Measurements from ENCODE around the gene MAP4K2. TPM values are rescaled to one million over a fixed set of nuclear protein-coding genes. Genes with fewer than 3 reads are reported as not detected.

Gene MAP4K2
- total RNA-seq, 2 experiments from 2014 or later: 52.3 to 53.6 TPM

DNA sequence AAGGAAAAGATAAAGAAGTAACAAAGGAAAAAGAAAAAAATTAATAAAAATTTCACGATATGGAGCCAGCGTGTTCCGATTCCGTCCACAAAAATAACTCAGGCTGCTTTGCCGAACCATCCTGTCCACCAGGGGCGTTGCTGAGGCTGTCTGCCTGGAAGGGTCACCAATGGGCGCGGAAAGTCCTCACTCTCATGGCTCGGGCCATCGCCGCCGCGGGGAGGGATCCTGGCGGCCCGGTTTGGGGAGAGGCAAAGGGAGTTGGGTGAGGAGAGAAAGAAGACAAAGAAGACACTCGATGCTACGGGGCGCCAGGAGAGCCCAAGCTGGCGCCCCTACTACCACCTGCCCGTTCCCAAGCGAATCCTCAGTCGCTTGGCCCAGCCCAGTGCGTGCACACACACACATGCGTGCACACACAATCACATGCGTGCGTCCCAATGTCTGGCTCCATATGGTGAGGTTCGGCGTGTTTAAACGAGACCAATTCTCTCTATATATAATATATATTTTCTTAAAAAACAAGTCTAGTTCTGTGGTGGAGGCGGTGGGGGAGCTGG, 37.6 kb downstream of the MAP4K2 start:
- CTCF ChIA-PET: interaction anchor here (1.1 to 2.5 kb wide), 2 partner anchors 10 to 21 kb away, joined by 6 to 9 read pairs; partner anchors contain the start of gene RASGRP2
- POLR2A ChIA-PET: no interaction called here

DNA sequence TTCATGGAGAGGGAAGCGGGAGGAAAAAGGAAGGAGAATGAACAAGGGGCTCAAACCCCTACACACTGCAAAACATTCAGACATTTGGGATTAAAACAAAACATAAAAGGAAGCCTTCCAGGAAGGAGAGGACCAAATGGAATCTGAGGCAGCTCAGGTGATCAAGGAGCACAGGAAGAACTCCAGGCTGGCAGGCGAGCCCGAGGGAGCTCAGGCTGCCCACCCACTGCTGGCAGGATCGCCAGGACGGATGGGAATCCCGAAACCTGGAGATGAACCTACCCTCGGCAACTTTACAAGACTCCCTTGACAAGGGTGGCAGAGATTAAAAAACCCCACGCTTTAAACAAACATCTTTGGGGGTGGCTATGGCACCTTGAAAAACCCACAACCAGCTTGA, 38.3 kb downstream of the MAP4K2 start:
- POLR2A ChIA-PET: interaction anchor here (0.6 to 1.4 kb wide), 3 partner anchors 8 to 14 kb away, joined by 3 to 8 read pairs (median 3); partner anchors contain the start of gene SF1
- CTCF ChIA-PET: interaction anchor here (1.1 to 2.5 kb wide), 3 partner anchors 11 to 20 kb away, joined by 3 to 9 read pairs (median 6); partner anchors contain the start of gene RASGRP2

DNA sequence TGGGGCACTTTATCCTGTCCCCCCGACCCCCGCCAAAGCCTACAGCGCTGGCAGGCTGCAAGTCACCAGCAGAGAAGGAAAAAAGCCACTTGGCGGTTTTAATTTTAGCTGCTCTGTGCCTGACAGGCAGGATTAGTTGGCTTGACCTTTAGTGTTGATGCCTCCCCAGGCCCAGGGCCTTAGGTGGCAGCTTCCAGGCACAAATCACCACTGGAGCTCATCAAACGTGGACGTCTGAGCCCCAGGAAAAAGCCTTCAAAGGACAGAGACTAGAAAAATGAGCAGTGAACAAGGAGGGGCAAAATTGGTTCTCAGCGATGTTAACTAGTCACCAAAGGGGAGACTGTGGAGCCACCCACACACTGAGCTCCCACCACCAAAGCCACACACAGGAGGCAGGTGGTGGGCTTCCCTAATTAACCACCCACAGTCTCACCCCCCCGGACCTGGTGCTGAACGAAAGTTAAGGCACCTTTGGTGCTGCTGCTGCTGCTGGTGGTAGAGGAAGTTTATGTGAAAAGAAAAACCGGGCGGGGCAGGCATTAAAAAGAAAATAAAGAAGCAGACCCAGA, 38.9 kb downstream of the MAP4K2 start:
- ChIA-PET POLR2A (interaction anchor here (0.6 to 1.4 kb wide), 4 partner anchors 8 to 20 kb away, joined by 3 to 8 read pairs (median 4); partner anchors contain the start of genes RASGRP2 and SF1), CTCF (interaction anchor here (0.7 to 1.9 kb wide), 4 partner anchors 11 to 20 kb away, joined by 3 to 8 read pairs (median 6); partner anchors contain the start of gene RASGRP2)

DNA sequence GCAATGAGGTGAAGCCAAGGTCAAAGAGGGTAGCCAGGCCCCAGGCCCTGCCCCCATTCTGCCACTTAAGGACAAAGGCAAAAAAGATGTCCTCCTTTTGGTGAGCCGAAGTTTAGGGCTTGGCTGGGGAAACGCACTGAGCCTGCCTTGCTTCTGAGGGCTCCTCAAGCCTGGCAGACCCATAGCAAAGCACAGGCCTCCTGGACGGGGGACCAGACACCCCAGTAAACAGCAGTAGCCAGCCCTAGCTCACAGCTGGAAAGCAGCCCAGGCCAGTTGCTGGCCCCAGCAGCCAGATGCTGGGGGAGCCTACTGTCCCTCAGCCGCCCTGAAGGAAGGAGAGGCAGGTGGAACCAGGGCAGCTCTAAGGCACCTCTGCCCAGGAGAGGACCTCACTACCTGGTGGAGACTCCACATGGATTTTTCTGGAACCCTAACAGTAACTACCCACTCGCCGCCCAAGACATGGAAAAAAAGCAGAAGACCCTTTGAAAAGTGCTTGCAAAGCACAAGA, 39.4 kb downstream of the MAP4K2 start:
- ChIA-PET POLR2A (interaction anchor here (1.0 to 1.4 kb wide), 3 partner anchors 8 to 19 kb away, joined by 3 to 8 read pairs (median 4); partner anchors contain the start of gene RASGRP2), CTCF (interaction anchor here (0.7 to 1.9 kb wide), 5 partner anchors 11 to 21 kb away, joined by 3 to 8 read pairs (median 4); partner anchors contain the start of gene RASGRP2)

DNA sequence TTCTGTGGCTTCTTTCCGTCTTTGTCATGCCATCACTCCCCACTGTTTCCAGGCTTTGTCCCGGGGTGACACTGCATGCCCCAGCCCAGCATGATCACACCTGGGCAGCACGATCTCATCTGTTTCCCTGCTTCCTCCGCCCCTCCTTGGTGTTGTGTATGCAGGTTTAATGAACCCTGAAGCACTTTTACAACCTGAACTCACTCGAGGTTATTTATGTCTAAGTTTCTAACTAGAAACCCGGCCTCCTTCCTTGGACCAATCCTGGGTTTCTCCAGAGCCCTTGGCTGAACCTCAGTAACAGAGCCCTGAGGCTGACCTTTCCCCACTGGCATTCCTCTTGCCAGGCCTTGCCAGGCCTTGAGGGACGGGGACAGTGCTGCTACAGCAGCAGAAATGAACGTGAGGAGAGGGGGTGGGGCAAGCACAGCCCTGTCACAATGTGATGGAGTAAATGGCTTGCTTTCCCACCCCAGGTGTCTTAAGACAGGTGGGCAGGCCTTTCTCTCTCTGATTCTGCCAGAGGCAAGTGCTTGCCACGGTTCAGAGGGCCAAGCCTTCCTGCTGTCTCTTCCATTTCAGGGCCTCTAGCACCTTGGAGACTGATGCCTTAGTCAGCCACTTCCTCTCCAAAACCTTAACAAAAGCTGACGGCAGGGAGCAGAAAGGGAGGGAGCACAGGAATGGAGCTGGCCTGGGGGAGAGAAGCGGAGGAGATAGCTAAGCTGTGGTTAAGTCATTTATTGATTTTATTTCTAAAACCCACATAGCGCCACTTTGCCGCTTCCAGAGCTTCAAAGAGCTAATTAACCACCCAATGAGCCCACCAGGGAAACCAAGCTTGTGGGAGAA, 40.1 kb downstream of the MAP4K2 start:
- ChIA-PET CTCF (interaction anchor here (0.8 to 1.9 kb wide), 3 partner anchors 12 to 21 kb away, joined by 3 to 8 read pairs (median 8); partner anchors contain the start of gene RASGRP2), POLR2A (interaction anchor here (0.7 to 1.2 kb wide), 4 partner anchors 10 to 445 kb away, joined by 3 to 5 read pairs (median 4); partner anchors contain the start of genes PRDX5, RASGRP2, SF1 and TRMT112)

DNA sequence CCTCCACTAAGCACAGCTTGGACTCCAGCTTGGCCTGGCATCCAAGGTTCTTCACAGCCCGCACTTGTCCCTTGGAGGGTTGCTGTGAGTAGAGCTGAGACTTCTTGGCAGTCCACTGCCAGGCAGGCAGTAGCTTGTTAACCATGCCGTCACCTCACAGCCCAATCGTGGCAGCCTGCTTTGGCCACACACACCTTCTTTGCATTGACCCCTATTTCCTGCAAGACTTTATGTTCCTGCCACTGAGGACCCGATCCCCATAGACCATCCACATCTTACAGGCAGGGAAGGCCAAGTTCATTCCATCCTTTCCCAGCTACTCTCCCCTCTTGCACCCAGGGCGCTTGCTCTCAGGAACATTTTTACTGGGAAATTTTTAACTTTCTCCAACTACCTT, 40.7 kb downstream of the MAP4K2 start:
- ChIA-PET CTCF (interaction anchor here (1.9 kb wide), 1 partner anchor 18 kb away, joined by 8 read pairs; the partner anchor contains the start of gene RASGRP2), POLR2A (interaction anchor here (0.7 to 1.2 kb wide), 3 partner anchors 10 to 445 kb away, joined by 3 to 5 read pairs (median 4); partner anchors contain the start of genes PRDX5, SF1 and TRMT112)

DNA sequence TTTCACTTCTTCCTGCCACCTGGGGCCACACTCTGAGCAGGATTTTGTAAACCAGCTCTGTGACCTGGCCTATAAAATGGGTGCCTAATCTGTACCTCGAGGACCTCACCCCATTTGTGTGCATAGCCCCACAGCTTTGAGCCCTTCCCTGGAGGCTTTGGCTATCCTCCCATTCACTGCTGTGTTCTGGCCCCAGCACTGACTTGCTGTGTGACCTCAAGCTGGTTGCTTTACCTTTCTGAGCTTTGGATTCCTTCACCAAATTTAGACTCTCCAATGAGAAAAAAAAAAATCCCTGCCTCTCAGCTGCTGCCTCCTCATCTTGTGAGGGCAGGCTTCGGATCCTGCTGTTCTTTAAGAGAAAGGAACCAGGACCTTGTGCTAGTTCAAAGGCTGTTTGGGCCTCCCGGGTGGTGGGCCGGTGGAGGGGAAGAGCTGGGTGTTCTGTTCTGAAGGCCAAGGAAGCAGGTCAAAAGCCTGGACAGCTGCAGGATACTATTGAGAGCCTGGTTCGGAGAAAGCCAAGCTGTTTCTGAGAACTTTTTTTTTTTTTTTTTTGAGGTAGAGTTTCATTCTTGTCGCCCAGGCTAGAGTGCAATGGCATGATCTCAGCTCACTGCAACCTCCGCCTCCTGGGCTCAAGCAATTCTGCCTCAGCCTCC, 42.1 kb downstream of the MAP4K2 start:
- POLR2A ChIA-PET: interaction anchor here (0.6 to 2.2 kb wide), 6 partner anchors 15 to 339 kb away, joined by 3 to 8 read pairs (median 4); partner anchors contain the start of gene RASGRP2

DNA sequence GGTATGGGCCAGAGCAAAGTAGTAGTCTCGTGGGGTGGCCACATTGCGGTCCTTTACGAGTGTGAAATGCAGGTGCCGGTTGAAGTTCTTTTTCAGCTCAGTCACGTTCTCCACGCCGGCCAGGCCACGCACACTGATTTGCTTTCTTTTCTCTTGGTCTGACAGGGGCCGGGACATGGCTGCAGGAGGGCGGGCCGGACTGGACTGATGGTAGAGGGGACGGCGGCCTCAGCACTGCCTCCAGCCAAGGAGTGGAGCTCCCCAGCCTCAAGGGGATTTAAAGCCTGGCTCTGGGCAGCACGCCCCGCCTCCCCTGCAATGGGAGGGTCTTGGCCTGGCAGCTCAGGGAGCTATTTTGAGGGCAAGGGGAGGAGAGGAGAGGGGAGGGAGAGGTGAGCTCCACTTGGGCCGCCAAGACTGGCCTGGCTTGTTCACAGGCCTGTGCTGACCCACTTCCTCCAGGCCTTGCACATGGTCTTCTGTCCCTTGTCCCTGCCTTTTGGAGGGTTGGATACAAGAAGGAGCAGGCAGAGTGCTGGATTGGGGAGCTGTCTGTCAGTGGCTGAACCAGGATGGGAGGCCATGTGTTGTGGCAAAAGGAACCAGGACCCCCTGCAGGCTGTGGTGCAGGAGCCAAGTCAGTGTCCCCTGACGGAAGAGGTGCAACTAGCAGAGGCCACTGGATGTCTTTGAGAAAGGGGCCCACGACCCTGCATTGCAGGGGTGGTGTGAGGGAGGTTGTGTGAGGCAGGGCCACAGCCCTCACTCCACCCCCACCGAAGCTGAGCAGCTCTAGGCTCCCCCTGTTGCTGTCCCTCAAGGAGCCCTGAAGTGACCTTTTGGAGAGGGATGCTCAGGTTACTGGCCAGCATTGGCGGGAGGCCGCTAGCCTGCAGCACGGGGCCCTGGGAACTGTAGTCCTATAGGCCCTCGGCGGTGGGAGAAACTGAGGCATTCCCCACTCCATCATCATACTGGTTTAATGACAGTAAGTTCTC, 43.0 kb downstream of the MAP4K2 start, which contains the start of gene PYGM:
Gene PYGM, minus strand, starts transcription at position 253 of the 998 bp plus-strand sequence. Its CDS starts 76 bp downstream, at position 177.
- ChIA-PET CTCF (interaction anchor here (1.1 to 1.8 kb wide), 2 partner anchors 12 to 16 kb away, joined by 4 to 7 read pairs; partner anchors contain the start of gene RASGRP2), POLR2A (interaction anchor here (0.6 to 2.2 kb wide), 4 partner anchors 16 to 19 kb away, joined by 3 to 8 read pairs (median 4); partner anchors contain the start of gene RASGRP2)

More for the DNA sequence above, 42.1 kb downstream of the MAP4K2 start:
- CTCF ChIA-PET: interaction anchor here (1.1 to 1.8 kb wide), 2 partner anchors 11 to 17 kb away, joined by 4 to 7 read pairs; partner anchors contain the start of gene RASGRP2

DNA sequence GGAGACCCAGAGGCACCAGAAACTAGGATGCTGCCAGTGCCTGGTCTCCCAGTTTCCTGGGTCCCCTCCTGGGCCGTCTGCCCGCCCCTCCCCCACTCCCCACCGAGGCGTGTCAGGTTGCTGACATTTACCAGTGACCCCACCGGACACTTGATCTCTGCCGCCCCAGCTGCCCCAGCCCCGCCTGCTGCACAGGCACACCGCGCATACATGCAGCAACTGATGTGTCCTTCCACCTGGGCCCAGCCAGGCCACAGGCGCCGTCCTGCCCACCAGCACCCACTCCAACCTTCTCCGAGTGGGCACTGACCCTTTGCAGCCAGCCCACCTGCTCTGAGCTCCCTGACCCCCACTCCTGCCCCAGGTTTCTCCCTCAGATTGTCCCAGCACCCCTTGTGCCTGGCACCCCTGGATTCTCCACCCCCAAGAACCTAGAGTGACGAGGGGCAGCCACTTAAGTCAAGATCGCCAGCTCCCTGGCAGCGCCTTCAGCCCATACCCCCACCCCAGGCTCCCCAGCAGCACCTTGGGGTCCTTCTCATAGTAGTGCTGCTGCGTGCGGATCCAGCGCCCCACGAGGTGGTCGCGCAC, 43.8 kb downstream of the MAP4K2 start:
- CTCF ChIA-PET: no interaction called here

DNA sequence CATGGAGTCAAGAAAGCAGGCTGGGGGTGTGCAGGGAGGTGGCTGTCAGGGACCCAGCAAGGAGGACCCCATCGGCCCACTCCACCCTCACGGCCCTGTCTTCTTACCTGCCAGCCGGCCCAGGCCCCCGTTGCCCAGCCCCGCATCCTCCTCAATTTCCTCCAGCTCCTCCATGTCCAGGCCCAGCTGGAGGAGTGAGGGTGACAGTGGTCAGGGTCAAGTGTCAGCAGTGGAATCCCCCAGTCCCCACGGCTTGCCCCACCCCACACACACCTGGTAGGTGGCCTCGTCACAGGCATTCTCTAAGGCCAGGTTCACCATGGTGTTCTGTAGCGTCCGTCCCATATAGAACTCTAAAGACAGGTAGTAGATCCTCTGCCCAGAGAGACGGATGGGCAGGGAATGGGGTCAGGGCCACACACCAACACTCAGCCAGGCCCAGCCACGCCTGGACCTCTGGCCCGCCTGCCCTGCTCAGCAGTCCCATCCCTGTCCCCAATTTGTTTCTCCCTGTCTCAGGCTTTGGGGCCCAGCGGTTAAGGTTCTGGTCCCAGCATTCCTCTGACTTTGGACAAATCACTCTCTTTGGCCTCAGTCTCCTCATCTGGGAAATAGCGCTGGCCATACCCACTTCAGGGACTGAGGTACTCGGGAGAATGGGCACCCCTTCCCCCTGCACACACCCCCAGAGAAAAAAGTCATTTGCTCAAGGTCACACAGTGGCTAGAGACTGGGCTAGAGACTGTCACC, 44.5 kb downstream of the MAP4K2 start:
- POLR2A ChIA-PET: no interaction called here
- CTCF ChIA-PET: interaction anchor here (2.5 kb wide), 1 partner anchor 9 kb away, joined by 7 read pairs; no protein-coding TSS in a partner anchor

More for the DNA sequence above, 43.8 kb downstream of the MAP4K2 start:
- POLR2A ChIA-PET: interaction anchor here (0.6 to 2.2 kb wide), 2 partner anchors 15 to 20 kb away, joined by 3 to 8 read pairs; partner anchors contain the start of gene RASGRP2

DNA sequence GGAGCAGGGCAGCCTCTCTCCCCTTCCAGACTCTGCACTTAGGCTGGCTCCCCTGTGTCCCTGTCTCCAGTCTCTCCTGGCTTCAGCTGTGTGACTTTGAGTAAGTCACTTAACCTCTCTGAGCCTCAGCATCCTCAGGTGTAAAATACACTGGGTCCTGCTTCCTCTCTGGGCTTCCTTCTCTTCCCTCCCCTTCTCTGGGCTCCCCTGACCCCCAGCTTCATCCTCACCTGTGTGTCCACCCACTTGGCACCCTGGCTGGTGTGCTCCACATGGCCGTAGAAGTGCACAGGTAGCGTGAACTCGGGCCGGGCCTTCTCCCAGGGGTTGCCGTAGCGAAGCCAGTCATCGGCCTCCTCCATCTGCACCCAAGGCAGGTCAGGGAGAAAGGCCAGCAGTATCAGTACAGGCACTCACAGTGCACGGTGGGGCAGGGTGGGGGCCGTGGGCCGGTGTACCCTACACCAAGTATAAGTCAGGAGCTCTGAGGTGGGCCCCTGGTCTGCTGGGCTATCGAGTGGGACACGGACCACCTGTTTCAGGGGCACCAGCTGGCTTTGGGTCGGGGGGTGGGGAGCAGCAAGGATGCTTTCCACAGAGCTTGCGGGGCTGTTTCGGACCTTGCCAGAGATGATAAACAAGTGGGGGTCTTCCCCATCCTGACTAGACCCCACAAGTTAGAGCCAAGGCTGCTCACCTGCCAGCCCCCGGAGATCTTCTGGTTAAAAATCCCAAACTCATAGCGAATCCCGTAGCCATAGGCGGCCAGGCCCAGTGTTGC, 45.3 kb downstream of the MAP4K2 start:
- ChIA-PET POLR2A (no interaction called here), CTCF (interaction anchor here (1.2 to 2.5 kb wide), 2 partner anchors 10 to 69 kb away, joined by 3 to 7 read pairs; no protein-coding TSS in a partner anchor)

DNA sequence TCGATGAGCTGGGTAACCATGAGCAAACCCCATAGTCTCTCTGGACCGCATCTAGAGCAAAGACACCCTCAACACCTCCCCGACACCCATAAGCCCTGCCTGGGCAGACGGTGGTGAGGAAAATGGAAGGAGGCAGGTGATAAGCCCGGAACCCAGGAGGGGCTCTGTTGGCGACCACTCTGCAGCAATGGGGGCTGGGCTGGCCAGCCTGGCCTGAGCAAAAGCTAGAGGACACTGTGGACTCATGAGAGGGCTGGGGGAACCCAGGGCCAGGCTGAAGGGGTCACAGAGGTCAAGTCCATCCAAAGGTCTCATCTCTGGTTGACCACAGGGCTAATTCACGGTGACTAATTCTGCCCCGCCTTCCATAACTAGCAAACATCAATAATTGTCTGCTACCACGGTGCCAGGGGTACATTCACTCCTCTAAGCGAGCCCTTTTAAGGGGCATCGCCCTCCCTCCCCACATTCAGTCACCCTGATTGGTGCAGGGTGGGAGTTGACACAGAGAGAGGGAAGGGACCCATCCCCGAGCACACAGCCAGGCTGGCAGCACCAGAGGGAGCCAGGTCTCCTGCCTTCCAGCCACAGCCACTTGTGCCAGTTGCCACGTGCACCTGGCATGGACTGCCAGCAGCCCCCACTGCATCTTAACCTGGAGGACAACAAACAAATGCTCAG, 47.2 kb downstream of the MAP4K2 start:
- ChIA-PET CTCF (no interaction called here), POLR2A (interaction anchor here (0.5 to 1.2 kb wide), 3 partner anchors 8 to 27 kb away, joined by 3 to 6 read pairs (median 3); no protein-coding TSS in a partner anchor)

DNA sequence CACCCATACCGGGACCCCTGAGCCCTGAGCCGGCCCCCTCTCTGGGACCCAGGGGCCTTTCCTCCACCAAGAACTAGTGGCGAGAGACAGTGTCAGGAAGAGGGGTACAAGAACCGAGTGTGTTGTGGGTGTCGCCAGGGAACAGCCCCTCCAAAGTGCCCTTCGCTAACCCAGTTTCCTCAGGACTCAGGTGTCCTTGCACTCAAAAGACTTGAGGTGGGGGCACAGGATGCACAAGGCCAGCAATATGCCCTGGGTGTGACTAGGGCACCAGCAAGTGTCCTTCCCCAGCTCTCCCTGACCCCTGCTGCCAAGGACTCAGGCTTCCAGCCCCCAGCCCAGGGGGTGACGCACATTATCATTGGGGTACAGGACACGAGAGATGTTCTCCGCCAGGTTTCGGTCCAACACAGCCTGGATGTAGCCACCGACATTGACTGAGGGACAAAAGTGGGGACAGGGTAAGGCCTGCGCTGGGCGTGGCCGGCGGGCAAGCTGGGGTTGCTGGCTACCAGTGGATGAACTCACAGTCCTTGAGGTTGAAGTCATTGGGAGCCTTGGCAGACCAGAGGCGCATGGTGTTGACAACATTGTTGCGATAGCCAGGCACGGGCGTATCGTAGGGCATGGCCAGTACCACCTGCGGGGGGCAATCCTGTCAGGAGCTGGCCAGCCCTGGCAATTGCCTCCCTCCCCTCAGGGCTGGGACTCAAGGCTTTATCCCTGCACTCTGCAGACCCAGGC, 47.9 kb downstream of the MAP4K2 start:
- CTCF ChIA-PET: no interaction called here
- POLR2A ChIA-PET: interaction anchor here (0.5 to 1.2 kb wide), 2 partner anchors 9 to 28 kb away, joined by 3 to 6 read pairs; no protein-coding TSS in a partner anchor
